Activated naive CD4-positive, alpha-beta T cell treated with anti-CD3 and anti-CD28 coated beads, Interleukin-2, amount 50 U/mL, for 72 hours (primary cell): Measurements from ENCODE around the gene OXSM. TPM values are rescaled to one million over a fixed set of nuclear protein-coding genes. Genes with fewer than 3 reads are reported as not detected.
A peak's percentile ranks its signal among the peaks of the same experiment; 100 is the strongest.

ENCODE experiments used
- ATAC-seq, 2 donors: fragments of 150-1000 bp; cut with Tn5 transposase; 2 replicates each; pipeline ENCODE4 v1.10.0; 2021; ENCODE audit warnings: mild to moderate bottlenecking in 2 of 2, moderate library complexity in 2 of 2
- DNase-seq, 2 donors: peaks; one replicate each; pipeline ENCODE4 v3.0.0; 2021 to 2022; ENCODE audit warnings: low spot score in 2 of 2
- H3K27ac Mint-ChIP-seq, 2 donors: one replicate each; pipeline ENCODE4 v1.8.0; 2022; ENCODE audit warnings: mild to moderate bottlenecking in 2 of 2, mixed read lengths in 2 of 2
- H3K36me3 Mint-ChIP-seq, 2 donors: one replicate each; pipeline ENCODE4 v1.8.0; 2022; ENCODE audit warnings: mixed read lengths in 2 of 2
- H3K9me3 Mint-ChIP-seq, 2 donors: one replicate each; pipeline ENCODE4 v1.8.0; 2022; ENCODE audit warnings: mixed read lengths in 2 of 2
- total RNA-seq, 2 donors: library from RNA; stranded (reverse); gene quantifications; one replicate each; pipeline ENCODE4 v1.2.3, GENCODE V29; 2022

The OXSM gene
- total RNA-seq, 2 donors from 2014 or later = 10.0 to 19.3 TPM

DNA sequence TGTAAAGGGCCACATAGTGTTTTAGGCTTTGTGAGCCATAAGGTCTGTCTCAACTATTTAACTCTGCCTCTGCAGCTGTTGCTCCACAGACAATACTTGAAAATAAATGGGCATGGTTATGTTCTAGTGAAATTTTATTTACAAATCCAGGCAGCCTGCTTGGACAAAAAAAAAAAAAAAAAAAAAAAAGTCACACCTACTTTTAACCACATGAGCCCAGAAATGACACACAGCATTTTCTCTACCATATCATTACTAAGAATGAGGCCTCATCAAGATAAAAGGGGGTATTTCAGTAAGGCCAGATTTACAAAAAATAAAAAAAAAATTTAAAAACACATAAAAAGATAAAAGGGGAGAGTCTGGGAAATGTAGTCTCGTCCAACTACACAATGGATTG, 4.9 kb upstream of the OXSM start:
- no peaks in the 10 kb centered on the region for H3K9me3 Mint-ChIP-seq
- H3K27ac Mint-ChIP-seq = no peak overlapping the region
- ATAC-seq = no peak
- peaks cover 11 to 33% of the 10 kb centered on the region in 2 donors for H3K36me3 Mint-ChIP-seq
- DNase-seq = no peak

GRCh38 chr3:25785826-25786225, 4.1 kb upstream of the OXSM start:
- H3K27ac Mint-ChIP-seq = no peak overlapping the region
- ATAC-seq (no peak), DNase-seq (no peak)
- H3K36me3 Mint-ChIP-seq = peaks cover 16 to 30% of the 10 kb centered on the region in 2 donors
- no peaks in the 10 kb centered on the region for H3K9me3 Mint-ChIP-seq

DNA sequence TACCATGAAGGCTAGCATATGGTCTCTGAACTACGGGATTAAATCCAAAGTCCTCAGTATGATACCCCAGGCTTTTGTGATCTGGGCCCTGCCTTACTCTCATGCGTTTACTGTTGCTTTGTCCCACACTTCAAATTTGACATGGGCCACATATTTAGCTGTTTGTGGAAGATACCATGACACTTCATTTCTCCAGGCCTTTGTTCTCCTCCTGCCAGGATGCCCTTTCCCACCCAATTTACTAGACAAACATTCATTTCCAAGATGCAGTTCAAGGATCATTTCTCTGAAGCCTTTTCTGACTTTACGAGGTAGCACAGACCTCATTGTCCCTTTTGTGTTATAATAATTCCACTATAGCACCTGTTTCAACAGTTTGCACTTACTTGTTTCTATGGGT, 2.2 kb upstream of the OXSM start:
- Mint-ChIP-seq H3K36me3 (peaks cover 18 to 31% of the 10 kb centered on the region in 2 donors), H3K27ac (peak overlapping the region in 1 of 2 donors; percentile 99), H3K9me3 (no peaks in the 10 kb centered on the region)

GRCh38 chr3:25789209-25789595, 688 bp upstream of the OXSM start:
- no peaks in the 10 kb centered on the region for H3K9me3 Mint-ChIP-seq
- ATAC-seq (no peak), DNase-seq (no peak)
- peak overlapping the region; percentile 6 to 99 for H3K27ac Mint-ChIP-seq
- H3K36me3 Mint-ChIP-seq = peaks cover 18 to 31% of the 10 kb centered on the region in 2 donors

More for the DNA sequence above, 2.2 kb upstream of the OXSM start:
- ATAC-seq (no peak), DNase-seq (no peak)

- ATAC-seq (no peak), DNase-seq (no peak)
- Mint-ChIP-seq H3K9me3 (no peaks in the 10 kb centered on the region), H3K27ac (no peak overlapping the region), H3K36me3 (no peaks in the 10 kb centered on the region)
Observed at GRCh38 chr3:25801786-25802185, 11.9 kb downstream of the OXSM start.

DNA sequence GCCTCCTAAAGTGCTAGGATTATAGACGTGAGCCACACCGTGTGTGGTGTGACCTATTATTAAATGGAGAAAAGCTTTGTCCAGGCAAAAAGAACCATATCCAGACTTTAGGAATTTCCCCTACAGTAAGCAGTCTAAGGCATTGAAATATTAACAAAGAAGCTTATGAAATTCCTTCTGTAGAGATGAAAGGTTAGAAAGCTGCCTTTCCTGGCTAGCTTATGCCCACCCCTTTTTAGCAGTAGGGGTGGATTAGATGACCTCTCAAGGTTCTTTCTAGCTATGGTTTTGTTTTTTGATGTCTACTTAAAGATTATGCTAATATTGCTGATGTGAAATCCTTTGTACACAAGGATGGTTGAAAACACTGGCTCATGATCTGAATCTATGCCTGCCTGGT, 13.9 kb downstream of the OXSM start:
- no peaks in the 10 kb centered on the region for H3K9me3 Mint-ChIP-seq
- no peaks in the 10 kb centered on the region for H3K36me3 Mint-ChIP-seq
- no peak overlapping the region for H3K27ac Mint-ChIP-seq
- DNase-seq (no peak), ATAC-seq (no peak)

- no peaks in the 10 kb centered on the region for H3K36me3 Mint-ChIP-seq
- no peaks in the 10 kb centered on the region for H3K9me3 Mint-ChIP-seq
Observed at GRCh38 chr3:25804676-25805075, 14.8 kb downstream of the OXSM start.

DNA sequence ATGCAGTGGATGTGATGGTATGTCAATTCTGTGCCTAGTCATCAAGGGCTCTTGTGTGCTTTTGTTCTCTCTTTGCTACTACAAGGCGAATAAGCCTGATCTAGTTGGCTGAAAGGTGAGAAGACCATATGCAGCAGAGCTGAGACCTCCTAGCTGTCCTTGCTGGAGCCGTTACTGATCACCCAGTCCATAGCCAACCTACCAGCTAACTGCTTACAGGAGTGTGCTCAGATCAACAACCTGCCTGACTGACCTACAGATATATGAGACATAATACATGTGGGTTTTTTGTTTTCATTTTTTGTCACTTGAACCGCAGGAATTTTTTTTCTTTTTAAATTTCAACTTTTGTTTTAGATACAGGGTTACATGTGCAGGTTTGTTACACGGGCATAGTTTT, 22.8 kb downstream of the OXSM start:
- no peaks in the 10 kb centered on the region for H3K9me3 Mint-ChIP-seq
- no peak for ATAC-seq
- H3K36me3 Mint-ChIP-seq = no peaks in the 10 kb centered on the region
- no peak for DNase-seq
- no peak overlapping the region for H3K27ac Mint-ChIP-seq

More at GRCh38 chr3:25804676-25805075, 14.8 kb downstream of the OXSM start:
- no peak for ATAC-seq
- H3K27ac Mint-ChIP-seq = no peak overlapping the region
- DNase-seq = no peak

DNA sequence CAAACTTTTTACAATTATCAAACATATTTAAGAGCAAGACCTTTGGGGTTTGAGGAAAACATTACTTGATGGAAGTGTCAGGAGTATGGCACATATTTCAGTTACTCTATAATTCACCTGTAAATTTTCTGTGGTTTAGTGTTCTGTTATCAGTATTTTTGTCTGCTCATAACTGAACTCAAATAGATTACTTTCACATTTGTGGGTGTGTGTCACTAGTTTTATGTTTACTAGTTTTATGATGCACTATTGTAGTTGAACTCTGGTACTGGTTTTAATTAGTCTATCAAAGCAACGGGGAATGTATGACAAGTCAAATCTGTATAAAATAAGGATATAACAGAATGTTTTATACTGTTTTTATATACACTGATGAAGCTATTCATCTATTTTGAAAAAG, 27.2 kb downstream of the OXSM start:
- DNase-seq (no peak), ATAC-seq (peak in 1 of 2 donors; percentile 91)
- Mint-ChIP-seq H3K9me3 (no peaks in the 10 kb centered on the region), H3K27ac (no peak overlapping the region), H3K36me3 (no peaks in the 10 kb centered on the region)

DNA sequence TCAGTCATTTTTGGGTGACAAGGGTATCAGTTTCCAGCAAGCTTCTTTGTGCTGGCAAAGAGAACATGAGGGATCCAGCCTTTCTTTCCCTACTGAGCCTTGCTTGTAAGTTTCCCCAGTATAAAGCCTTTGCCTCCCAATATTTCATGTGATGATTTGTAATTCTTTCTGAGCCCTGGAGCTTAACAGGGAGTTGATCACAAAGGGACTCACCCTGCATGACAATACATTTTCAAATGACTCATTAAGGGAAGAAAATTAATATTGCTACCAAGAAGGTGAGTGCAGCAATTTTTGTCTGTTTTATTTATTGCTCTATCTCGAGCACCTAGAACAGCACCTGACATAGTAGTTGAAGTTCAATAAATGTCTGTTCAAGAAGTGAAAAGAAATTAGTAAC, 27.7 kb downstream of the OXSM start:
- ATAC-seq = peak in 1 of 2 donors; percentile 48
- no peaks in the 10 kb centered on the region for H3K9me3 Mint-ChIP-seq

DNA sequence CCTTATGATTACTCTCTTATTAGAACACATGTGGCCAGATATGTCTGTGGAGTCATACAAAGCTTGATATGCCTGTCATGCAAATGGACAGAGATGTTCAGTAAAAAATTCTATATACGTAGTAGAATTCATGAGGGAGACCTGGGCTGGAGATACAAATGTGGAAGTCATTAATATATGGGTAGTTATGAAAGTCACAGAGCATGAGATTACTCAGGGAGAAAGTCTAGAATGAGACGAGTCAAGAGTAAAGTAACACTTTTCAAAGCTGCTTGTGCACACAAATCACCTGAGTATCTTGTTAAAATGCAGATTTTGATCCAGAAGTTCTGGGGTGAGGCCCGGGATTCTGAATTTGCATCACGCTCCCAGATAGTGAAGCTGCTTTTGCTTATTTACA, 28.4 kb downstream of the OXSM start:
- no peak overlapping the region for H3K27ac Mint-ChIP-seq
- peak in 1 of 2 donors; percentile 25 for ATAC-seq
- no peaks in the 10 kb centered on the region for H3K36me3 Mint-ChIP-seq
- no peak for DNase-seq
- no peaks in the 10 kb centered on the region for H3K9me3 Mint-ChIP-seq

More for the DNA sequence above, 27.7 kb downstream of the OXSM start:
- Mint-ChIP-seq H3K36me3 (no peaks in the 10 kb centered on the region), H3K27ac (no peak overlapping the region)
- DNase-seq = no peak

DNA sequence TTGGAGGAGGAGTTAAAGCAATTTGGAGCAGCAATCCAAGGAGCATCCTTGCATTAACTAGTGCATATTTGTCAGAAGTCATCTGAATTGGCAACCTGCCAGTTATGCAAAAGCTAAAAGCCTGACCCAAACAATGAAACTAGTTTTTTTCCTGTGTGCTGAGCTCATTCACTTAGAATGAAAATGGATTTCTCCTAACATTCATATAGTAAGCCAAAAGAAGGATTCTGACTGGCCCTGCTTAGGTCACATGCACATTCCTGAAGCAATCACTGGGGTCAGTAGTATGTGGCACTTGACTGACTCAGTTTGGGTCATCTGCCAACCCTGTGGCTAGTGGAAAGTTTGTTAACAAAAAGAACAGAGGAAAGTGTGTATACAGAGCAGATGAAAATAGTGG, 30.5 kb downstream of the OXSM start:
- ATAC-seq (peak; percentile 25 to 66), DNase-seq (no peak)
- Mint-ChIP-seq H3K36me3 (no peaks in the 10 kb centered on the region), H3K9me3 (no peaks in the 10 kb centered on the region), H3K27ac (no peak overlapping the region)

DNA sequence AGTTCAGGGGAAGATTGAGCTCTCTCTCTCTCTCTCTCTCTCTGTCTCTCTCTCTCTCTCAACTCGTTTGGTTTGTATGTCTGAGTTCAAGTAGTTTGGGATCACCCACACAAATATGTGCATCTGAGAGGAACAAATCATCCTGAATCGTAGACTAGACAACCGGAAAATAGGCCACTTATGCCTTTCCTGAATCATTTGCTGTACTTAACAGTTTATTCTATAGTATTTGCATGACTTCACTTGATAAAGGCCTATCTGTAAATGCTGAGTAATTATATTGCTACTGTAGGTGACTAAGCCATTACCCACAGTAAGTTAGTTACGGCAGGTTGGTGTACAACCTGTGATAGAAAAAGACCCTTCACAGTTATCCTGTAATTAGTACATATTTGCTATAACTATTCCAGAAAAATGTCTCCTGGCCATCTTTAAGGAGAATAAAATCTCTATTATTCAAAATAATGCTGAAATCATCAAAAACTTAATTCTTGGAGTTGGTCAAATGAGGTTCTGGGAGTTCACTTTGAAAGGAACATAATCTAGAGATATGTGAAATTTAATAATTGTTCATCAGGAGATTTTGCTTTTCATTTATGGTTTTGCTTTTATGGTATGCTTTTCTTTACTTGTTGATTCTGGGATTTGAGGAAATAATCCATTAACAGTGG, 31.1 kb downstream of the OXSM start:
- no peaks in the 10 kb centered on the region for H3K36me3 Mint-ChIP-seq
- H3K9me3 Mint-ChIP-seq = peaks cover 0 to 2% of the 10 kb centered on the region in 2 donors
- no peak overlapping the region for H3K27ac Mint-ChIP-seq
- no peak for DNase-seq
- no peak for ATAC-seq

GRCh38 chr3:25821746-25822573, 32.1 kb downstream of the OXSM start:
- ATAC-seq = no peak

DNA sequence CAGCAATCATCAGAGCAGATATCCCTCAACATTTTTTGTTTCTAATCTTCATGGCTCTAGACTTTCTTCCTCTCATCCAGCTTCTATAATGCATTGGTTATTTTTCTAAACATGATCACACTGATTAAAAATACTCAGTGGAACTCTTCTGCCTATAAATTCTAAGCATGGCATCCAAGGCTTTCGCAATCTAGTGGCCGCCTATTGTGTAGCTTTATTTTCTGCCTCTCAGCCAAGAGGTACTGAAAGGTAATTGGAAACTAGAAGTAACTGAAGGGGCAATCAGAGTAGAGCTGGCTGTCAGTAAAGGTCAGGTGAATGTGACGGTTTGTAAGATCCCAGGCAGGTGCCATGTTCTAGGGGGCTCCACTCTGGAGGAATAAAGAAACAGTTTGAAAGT, 33.4 kb downstream of the OXSM start:
- ATAC-seq = no peak
- peak overlapping the region in 1 of 2 donors; percentile 62 for H3K27ac Mint-ChIP-seq
- no peaks in the 10 kb centered on the region for H3K36me3 Mint-ChIP-seq
- peaks cover 0 to 5% of the 10 kb centered on the region in 2 donors for H3K9me3 Mint-ChIP-seq
- no peak for DNase-seq

More at GRCh38 chr3:25821746-25822573, 32.1 kb downstream of the OXSM start:
- no peak overlapping the region for H3K27ac Mint-ChIP-seq
- H3K9me3 Mint-ChIP-seq = peaks cover 0 to 5% of the 10 kb centered on the region in 2 donors
- no peak for DNase-seq
- no peaks in the 10 kb centered on the region for H3K36me3 Mint-ChIP-seq

GRCh38 chr3:25826510-25826909, 36.6 kb downstream of the OXSM start:
- DNase-seq = no peak
- Mint-ChIP-seq H3K27ac (no peak overlapping the region), H3K9me3 (peaks cover 0 to 12% of the 10 kb centered on the region in 2 donors), H3K36me3 (no peaks in the 10 kb centered on the region)
- ATAC-seq = no peak

- H3K27ac Mint-ChIP-seq = no peak overlapping the region
- peaks cover 0 to 12% of the 10 kb centered on the region in 2 donors for H3K9me3 Mint-ChIP-seq
- no peak for DNase-seq
- H3K36me3 Mint-ChIP-seq = no peaks in the 10 kb centered on the region
- no peak for ATAC-seq
Observed at GRCh38 chr3:25830373-25831280, 40.7 kb downstream of the OXSM start.
